ENCODE results near the gene CHRNG. TPM values are rescaled to one million over a fixed set of nuclear protein-coding genes. Genes with fewer than 3 reads are reported as not detected.

The CHRNG gene
- total and polyA plus RNA-seq, 7 experiments from 2014 or later, result 0.10 to 0.26 TPM; not detected in 5

GRCh38 chr2:232522623-232523401 lies 16.7 kb upstream of the CHRNG start:
- Histone ChIP-seq H3K36me3 (ENCODE audit: control insufficient read depth in 2 of 3, insufficient read depth in 3 of 3, low read length in 3 of 3) (no peaks in the 10 kb centered on the region), H3K9me3 (ENCODE audit: control insufficient read depth in 2 of 3, low read length in 3 of 3) (no peaks in the 10 kb centered on the region), H3K27ac (ENCODE audit: low read depth, low read length) (no peak overlapping the region), H3K4me3 (ENCODE audit: low read length) (peak overlapping the region; percentile 20), H3K4me1 (ENCODE audit: control insufficient read depth in 2 of 2, insufficient read depth in 2 of 2, low read length in 2 of 2) (peaks cover 0 to 7% of the 10 kb centered on the region in 2 donors), H3K27me3 (ENCODE audit: control insufficient read depth in 2 of 2, insufficient read depth in 2 of 2, low read length in 2 of 2) (peaks cover 0 to 9% of the 10 kb centered on the region in 2 donors)
- H3K9me3 Mint-ChIP-seq, result peaks cover 0 to 1% (median 0%) of the 10 kb centered on the region in 11 donors
- peaks cover 2 to 19% (median 11%) of the 10 kb centered on the region in 7 donors for H3K4me1 Mint-ChIP-seq
- H3K27ac Mint-ChIP-seq, result no peak overlapping the region
- no peak for ATAC-seq
- POLR2A ChIA-PET, result no interaction called here
- H3K27me3 Mint-ChIP-seq, result peaks cover 20 to 43% (median 32%) of the 10 kb centered on the region in 5 donors
- H3K36me3 Mint-ChIP-seq, result no peaks in the 10 kb centered on the region
- no peak for DNase-seq
- intact Hi-C loops (cut with micrococcal nuclease), result loop anchor here (1.0 to 10.0 kb wide), 5 partner anchors 76 to 671 kb away; partner anchors contain the start of gene NPPC (in 1 of the 2)
- H3K4me3 Mint-ChIP-seq, result peak overlapping the region; percentile 9 to 83 (median 67)
- CTCF ChIA-PET, result interaction anchor here (0.7 to 1.2 kb wide), 3 partner anchors 13 to 1155 kb away, joined by 3 read pairs; no protein-coding TSS in a partner anchor

GRCh38 chr2:232523402-232523681 lies 16.1 kb upstream of the CHRNG start:
- H3K27ac ChIP-seq (ENCODE audit: low read depth, low read length), result no peak overlapping the region
- no peak overlapping the region for H3K27ac Mint-ChIP-seq
- intact Hi-C loops (cut with micrococcal nuclease), result loop anchor here (2.0 to 10.0 kb wide), 4 partner anchors 77 to 671 kb away; partner anchors contain the start of gene NPPC (in 1 of the 2)
- no peaks in the 10 kb centered on the region for H3K36me3 ChIP-seq (ENCODE audit: control insufficient read depth in 2 of 3, insufficient read depth in 3 of 3, low read length in 3 of 3)
- H3K27me3 Mint-ChIP-seq, result peaks cover 18 to 48% (median 35%) of the 10 kb centered on the region in 5 donors
- H3K4me1 ChIP-seq (ENCODE audit: control insufficient read depth in 2 of 2, insufficient read depth in 2 of 2, low read length in 2 of 2), result peaks cover 0 to 7% of the 10 kb centered on the region in 2 donors
- no peaks in the 10 kb centered on the region for H3K9me3 ChIP-seq (ENCODE audit: control insufficient read depth in 2 of 3, low read length in 3 of 3)
- ATAC-seq (no peak), DNase-seq (no peak)
- no peaks in the 10 kb centered on the region for H3K36me3 Mint-ChIP-seq
- H3K4me3 Mint-ChIP-seq, result peak overlapping the region in 9 of 10 donors; percentile 9 to 83 (median 66)
- no peak overlapping the region for H3K4me3 ChIP-seq (ENCODE audit: low read length)
- H3K27me3 ChIP-seq (ENCODE audit: control insufficient read depth in 2 of 2, insufficient read depth in 2 of 2, low read length in 2 of 2), result peaks cover 0 to 9% of the 10 kb centered on the region in 2 donors
- ChIA-PET POLR2A (no interaction called here), CTCF (interaction anchor here (0.7 to 1.2 kb wide), 3 partner anchors 12 to 1156 kb away, joined by 3 read pairs; no protein-coding TSS in a partner anchor)
- H3K9me3 Mint-ChIP-seq, result peaks cover 0 to 2% (median 0%) of the 10 kb centered on the region in 11 donors
- peaks cover 2 to 23% (median 13%) of the 10 kb centered on the region in 7 donors for H3K4me1 Mint-ChIP-seq

GRCh38 chr2:232523682-232524597 lies 15.6 kb upstream of the CHRNG start:
- H3K36me3 ChIP-seq (ENCODE audit: control insufficient read depth in 2 of 3, insufficient read depth in 3 of 3, low read length in 3 of 3), result no peaks in the 10 kb centered on the region
- CTCF ChIA-PET, result interaction anchor here (0.7 to 1.2 kb wide), 3 partner anchors 12 to 1156 kb away, joined by 3 read pairs; no protein-coding TSS in a partner anchor
- Mint-ChIP-seq H3K36me3 (no peaks in the 10 kb centered on the region), H3K27ac (no peak overlapping the region), H3K4me1 (peaks cover 6 to 29% (median 19%) of the 10 kb centered on the region in 7 donors), H3K27me3 (peaks cover 18 to 54% (median 38%) of the 10 kb centered on the region in 5 donors), H3K4me3 (peak overlapping the region in 9 of 10 donors; percentile 25 to 76 (median 44)), H3K9me3 (peaks cover 0 to 2% (median 0%) of the 10 kb centered on the region in 11 donors)
- DNase-seq (peak in 2 of 9 donors; percentile 4 to 36), ATAC-seq (peak; percentile 12)
- peaks cover 0 to 9% of the 10 kb centered on the region in 2 donors for H3K27me3 ChIP-seq (ENCODE audit: control insufficient read depth in 2 of 2, insufficient read depth in 2 of 2, low read length in 2 of 2)
- no peak overlapping the region for H3K27ac ChIP-seq (ENCODE audit: low read depth, low read length)
- H3K4me3 ChIP-seq (ENCODE audit: low read length), result no peak overlapping the region
- intact Hi-C loops (cut with micrococcal nuclease), result loop anchor here (2.0 to 10.0 kb wide), 4 partner anchors 77 to 672 kb away; partner anchors contain the start of gene NPPC (in 1 of the 2)
- POLR2A ChIA-PET, result interaction anchor here (0.7 kb wide), 1 partner anchor 21 kb away, joined by 3 read pairs; no protein-coding TSS in a partner anchor
- no peaks in the 10 kb centered on the region for H3K9me3 ChIP-seq (ENCODE audit: control insufficient read depth in 2 of 3, low read length in 3 of 3)
- H3K4me1 ChIP-seq (ENCODE audit: control insufficient read depth in 2 of 2, insufficient read depth in 2 of 2, low read length in 2 of 2), result peaks cover 0 to 12% of the 10 kb centered on the region in 2 donors

- H3K4me1 ChIP-seq (ENCODE audit: control insufficient read depth in 2 of 2, insufficient read depth in 2 of 2, low read length in 2 of 2), result peaks cover 0 to 16% of the 10 kb centered on the region in 2 donors
- H3K36me3 ChIP-seq (ENCODE audit: control insufficient read depth in 2 of 3, insufficient read depth in 3 of 3, low read length in 3 of 3), result no peaks in the 10 kb centered on the region
- CTCF ChIA-PET, result no interaction called here
- ATAC-seq (no peak), DNase-seq (no peak)
- Mint-ChIP-seq H3K27ac (no peak overlapping the region), H3K4me1 (peaks cover 7 to 33% (median 23%) of the 10 kb centered on the region in 7 donors), H3K27me3 (peaks cover 22 to 51% (median 36%) of the 10 kb centered on the region in 5 donors), H3K36me3 (no peaks in the 10 kb centered on the region), H3K9me3 (peaks cover 0 to 2% (median 0%) of the 10 kb centered on the region in 11 donors), H3K4me3 (peak overlapping the region in 3 of 10 donors; percentile 44 to 66 (median 44))
- H3K4me3 ChIP-seq (ENCODE audit: low read length), result no peak overlapping the region
- no peaks in the 10 kb centered on the region for H3K9me3 ChIP-seq (ENCODE audit: control insufficient read depth in 2 of 3, low read length in 3 of 3)
- H3K27me3 ChIP-seq (ENCODE audit: control insufficient read depth in 2 of 2, insufficient read depth in 2 of 2, low read length in 2 of 2), result peaks cover 0 to 9% of the 10 kb centered on the region in 2 donors
- intact Hi-C loops (cut with micrococcal nuclease), result loop anchor here (5.0 to 10.0 kb wide), 3 partner anchors 80 to 672 kb away; partner anchors contain the start of gene NPPC (in 1 of the 2)
- POLR2A ChIA-PET, result no interaction called here
- H3K27ac ChIP-seq (ENCODE audit: low read depth, low read length), result no peak overlapping the region
These were observed 14.7 kb upstream of the CHRNG start for GRCh38 chr2:232524771-232525170.

- peaks cover 0 to 16% of the 10 kb centered on the region in 2 donors for H3K4me1 ChIP-seq (ENCODE audit: control insufficient read depth in 2 of 2, insufficient read depth in 2 of 2, low read length in 2 of 2)
- Mint-ChIP-seq H3K27ac (no peak overlapping the region), H3K4me3 (no peak overlapping the region), H3K36me3 (no peaks in the 10 kb centered on the region), H3K4me1 (peaks cover 7 to 33% (median 23%) of the 10 kb centered on the region in 7 donors), H3K27me3 (peaks cover 22 to 50% (median 37%) of the 10 kb centered on the region in 5 donors), H3K9me3 (peaks cover 0 to 2% (median 0%) of the 10 kb centered on the region in 11 donors)
- ChIA-PET POLR2A (no interaction called here), CTCF (no interaction called here)
- no peak overlapping the region for H3K27ac ChIP-seq (ENCODE audit: low read depth, low read length)
- H3K27me3 ChIP-seq (ENCODE audit: control insufficient read depth in 2 of 2, insufficient read depth in 2 of 2, low read length in 2 of 2), result peaks cover 0 to 9% of the 10 kb centered on the region in 2 donors
- ATAC-seq (no peak), DNase-seq (no peak)
- H3K9me3 ChIP-seq (ENCODE audit: control insufficient read depth in 2 of 3, low read length in 3 of 3), result no peaks in the 10 kb centered on the region
- no peaks in the 10 kb centered on the region for H3K36me3 ChIP-seq (ENCODE audit: control insufficient read depth in 2 of 3, insufficient read depth in 3 of 3, low read length in 3 of 3)
- no peak overlapping the region for H3K4me3 ChIP-seq (ENCODE audit: low read length)
- intact Hi-C loops (cut with micrococcal nuclease), result loop anchor here (10.0 kb wide), 2 partner anchors 80 to 600 kb away; partner anchors contain the start of gene NPPC (in 1 of the 2)
These were observed 14.3 kb upstream of the CHRNG start for GRCh38 chr2:232525199-232525598.
